ENCODE measurements around the gene CRELD1.
"Not testable (repeated sequence)": the region's sequence is repeated elsewhere in the genome, so short reads cannot be mapped to it uniquely, and the experiment has no call there.

DNA sequence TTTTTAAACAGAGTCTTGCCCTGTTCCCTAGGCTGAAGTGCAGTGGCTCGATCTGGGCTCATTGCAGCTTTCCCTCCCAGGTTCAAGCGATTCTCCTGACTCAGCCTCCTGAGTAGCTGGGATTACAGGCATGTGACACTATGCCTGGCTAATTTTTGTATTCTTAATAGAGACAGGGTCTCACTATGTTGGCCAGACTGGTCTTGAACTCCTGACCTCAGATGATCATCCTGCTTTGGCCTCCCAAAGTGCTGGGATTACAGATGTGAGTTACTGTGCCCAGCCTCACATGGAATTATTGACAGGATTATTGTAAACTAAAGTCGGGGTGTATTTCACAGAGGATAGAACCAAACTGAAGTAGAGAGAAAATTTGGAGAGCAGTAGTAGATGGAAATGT is 37.9 kb upstream of the CRELD1 start:
- TF ChIP-seq, protein P1, sequence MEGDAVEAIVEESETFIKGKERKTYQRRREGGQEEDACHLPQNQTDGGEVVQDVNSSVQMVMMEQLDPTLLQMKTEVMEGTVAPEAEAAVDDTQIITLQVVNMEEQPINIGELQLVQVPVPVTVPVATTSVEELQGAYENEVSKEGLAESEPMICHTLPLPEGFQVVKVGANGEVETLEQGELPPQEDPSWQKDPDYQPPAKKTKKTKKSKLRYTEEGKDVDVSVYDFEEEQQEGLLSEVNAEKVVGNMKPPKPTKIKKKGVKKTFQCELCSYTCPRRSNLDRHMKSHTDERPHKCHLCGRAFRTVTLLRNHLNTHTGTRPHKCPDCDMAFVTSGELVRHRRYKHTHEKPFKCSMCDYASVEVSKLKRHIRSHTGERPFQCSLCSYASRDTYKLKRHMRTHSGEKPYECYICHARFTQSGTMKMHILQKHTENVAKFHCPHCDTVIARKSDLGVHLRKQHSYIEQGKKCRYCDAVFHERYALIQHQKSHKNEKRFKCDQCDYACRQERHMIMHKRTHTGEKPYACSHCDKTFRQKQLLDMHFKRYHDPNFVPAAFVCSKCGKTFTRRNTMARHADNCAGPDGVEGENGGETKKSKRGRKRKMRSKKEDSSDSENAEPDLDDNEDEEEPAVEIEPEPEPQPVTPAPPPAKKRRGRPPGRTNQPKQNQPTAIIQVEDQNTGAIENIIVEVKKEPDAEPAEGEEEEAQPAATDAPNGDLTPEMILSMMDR (IDR thresholded peaks at IDR 0.05; ENCODE audit: low read depth, low read length): not testable (repeated sequence)
- not testable (repeated sequence) for TF ChIP-seq POLR2A (IDR thresholded peaks at IDR 0.05; ENCODE audit: extremely low read depth, insufficient read length)

Measured in NB4 (cell line).